Parathyroid adenoma (tissue), 2 donors: ENCODE results near the gene OLFML3.
"Not testable (repeated sequence)": the region's sequence is repeated elsewhere in the genome, so short reads cannot be mapped to it uniquely, and the experiment has no call there.

Experiments used
- H2AFZ ChIP-seq: fragments of 300-600 bp; sonication (generic); one replicate; pipeline ENCODE4 v1.7.0; 2017; ENCODE audit warnings: antibody characterized with exemption, mild to moderate bottlenecking
- H3K27ac ChIP-seq: fragments of 300-600 bp; sonication (generic); one replicate; pipeline ENCODE4 v1.7.0; 2017
- H3K27me3 ChIP-seq: fragments of 300-600 bp; sonication (generic); one replicate; pipeline ENCODE4 v1.7.0; 2017; ENCODE audit warnings: low read length; ENCODE audit not compliant: control insufficient read depth, insufficient read depth
- H3K36me3 ChIP-seq: fragments of 300-600 bp; sonication (generic); one replicate; pipeline ENCODE4 v1.7.0; 2017; ENCODE audit warnings: low read length; ENCODE audit not compliant: control insufficient read depth, insufficient read depth
- H3K4me1 ChIP-seq: fragments of 300-600 bp; sonication (generic); one replicate; pipeline ENCODE4 v1.7.0; 2017; ENCODE audit warnings: control low read depth
- H3K4me2 ChIP-seq: fragments of 300-600 bp; sonication (generic); one replicate; pipeline ENCODE4 v1.7.0; 2017; ENCODE audit warnings: low read length
- H3K4me3 ChIP-seq: fragments of 300-600 bp; sonication (generic); one replicate; pipeline ENCODE4 v1.7.0; 2017; ENCODE audit warnings: low read depth, low read length
- H3K79me2 ChIP-seq: fragments of 300-600 bp; sonication (generic); one replicate; pipeline ENCODE4 v1.7.0; 2017; ENCODE audit warnings: control low read depth
- H3K9ac ChIP-seq: fragments of 300-600 bp; sonication (generic); one replicate; pipeline ENCODE4 v1.7.0; 2017; ENCODE audit warnings: mild to moderate bottlenecking
- H3K9me3 ChIP-seq: fragments of 300-600 bp; sonication (generic); one replicate; pipeline ENCODE4 v1.7.0; 2017; ENCODE audit warnings: low read length; ENCODE audit not compliant: control insufficient read depth
- TF ChIP-seq, protein P1 (sequence below): fragments of 300-600 bp; sonication (generic); IDR thresholded peaks from one replicate; pipeline ENCODE4 v1.7.0; 2017; ENCODE audit warnings: antibody characterized with exemption, mild to moderate bottlenecking
- donor health status: primary hyperparathyroidism.

Gene OLFML3

GRCh38 chr1:114015075-114015474, 35.8 kb downstream of the OLFML3 start:
- H3K79me2 ChIP-seq: no peaks in the 10 kb centered on the region
- TF ChIP-seq, protein P1, sequence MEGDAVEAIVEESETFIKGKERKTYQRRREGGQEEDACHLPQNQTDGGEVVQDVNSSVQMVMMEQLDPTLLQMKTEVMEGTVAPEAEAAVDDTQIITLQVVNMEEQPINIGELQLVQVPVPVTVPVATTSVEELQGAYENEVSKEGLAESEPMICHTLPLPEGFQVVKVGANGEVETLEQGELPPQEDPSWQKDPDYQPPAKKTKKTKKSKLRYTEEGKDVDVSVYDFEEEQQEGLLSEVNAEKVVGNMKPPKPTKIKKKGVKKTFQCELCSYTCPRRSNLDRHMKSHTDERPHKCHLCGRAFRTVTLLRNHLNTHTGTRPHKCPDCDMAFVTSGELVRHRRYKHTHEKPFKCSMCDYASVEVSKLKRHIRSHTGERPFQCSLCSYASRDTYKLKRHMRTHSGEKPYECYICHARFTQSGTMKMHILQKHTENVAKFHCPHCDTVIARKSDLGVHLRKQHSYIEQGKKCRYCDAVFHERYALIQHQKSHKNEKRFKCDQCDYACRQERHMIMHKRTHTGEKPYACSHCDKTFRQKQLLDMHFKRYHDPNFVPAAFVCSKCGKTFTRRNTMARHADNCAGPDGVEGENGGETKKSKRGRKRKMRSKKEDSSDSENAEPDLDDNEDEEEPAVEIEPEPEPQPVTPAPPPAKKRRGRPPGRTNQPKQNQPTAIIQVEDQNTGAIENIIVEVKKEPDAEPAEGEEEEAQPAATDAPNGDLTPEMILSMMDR: no peak

DNA sequence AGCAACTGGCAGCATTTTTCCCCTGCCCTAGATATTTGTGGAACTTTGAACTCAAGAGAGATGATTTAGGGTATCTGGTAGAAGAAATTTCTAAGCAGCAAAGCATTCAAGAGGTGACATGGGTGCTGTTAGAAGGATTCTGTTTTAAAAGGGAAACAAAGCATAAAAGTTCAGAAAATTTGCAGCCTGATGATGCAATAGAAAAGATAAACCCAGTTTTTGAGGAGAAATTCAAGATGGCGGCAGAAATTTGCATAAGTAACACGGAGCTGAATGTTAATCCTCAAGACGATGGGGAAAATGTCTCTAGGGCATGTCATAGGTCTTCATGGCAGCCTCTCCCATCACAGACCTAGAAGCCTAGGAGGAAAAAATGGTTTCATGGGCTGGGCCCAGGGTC, 40.5 kb downstream of the OLFML3 start:
- H3K4me2 ChIP-seq: not testable (repeated sequence)

More at GRCh38 chr1:114015075-114015474, 35.8 kb downstream of the OLFML3 start:
- H3K27me3 ChIP-seq: no peaks in the 10 kb centered on the region
- H3K9me3 ChIP-seq: no peaks in the 10 kb centered on the region
- H3K4me1 ChIP-seq: no peaks in the 10 kb centered on the region
- no peak overlapping the region for H3K4me3 ChIP-seq
- no peak overlapping the region for H3K4me2 ChIP-seq
- H3K36me3 ChIP-seq: no peaks in the 10 kb centered on the region
- H3K9ac ChIP-seq: no peak overlapping the region
- H2AFZ ChIP-seq: no peak overlapping the region
- H3K27ac ChIP-seq: no peak overlapping the region

DNA sequence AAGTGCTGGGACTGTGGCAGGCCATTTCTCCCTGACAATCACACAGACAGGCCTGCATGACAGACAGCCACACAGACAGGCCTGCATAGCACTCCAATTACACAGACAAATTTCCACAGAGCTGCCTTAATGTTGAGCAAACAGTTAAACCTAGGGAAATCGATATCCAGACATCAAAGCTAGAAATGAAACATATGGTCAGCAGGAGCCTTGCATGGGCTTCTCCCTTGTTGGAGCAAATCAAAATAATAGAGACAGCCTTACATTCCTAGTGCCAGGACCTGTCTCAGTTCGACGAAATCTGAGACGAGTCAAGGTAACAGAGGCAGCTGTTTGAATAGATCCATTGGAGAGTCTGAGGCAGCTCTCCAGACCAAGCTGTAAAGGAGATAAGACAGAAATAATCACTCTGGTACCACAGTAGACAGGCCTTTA, 42.4 kb downstream of the OLFML3 start:
- Histone ChIP-seq H3K4me2 (no peak overlapping the region), H3K27me3 (no peaks in the 10 kb centered on the region), H3K27ac (no peak overlapping the region), H3K36me3 (no peaks in the 10 kb centered on the region), H2AFZ (no peak overlapping the region), H3K4me3 (no peak overlapping the region), H3K79me2 (no peaks in the 10 kb centered on the region), H3K9me3 (no peaks in the 10 kb centered on the region), H3K4me1 (no peaks in the 10 kb centered on the region), H3K9ac (no peak overlapping the region)
- TF ChIP-seq, protein P1: no peak

More for the DNA sequence above, 40.5 kb downstream of the OLFML3 start:
- H3K4me3 ChIP-seq, H3K36me3 ChIP-seq, H3K4me1 ChIP-seq, H3K9ac ChIP-seq, H2AFZ ChIP-seq, H3K27ac ChIP-seq, H3K9me3 ChIP-seq, H3K79me2 ChIP-seq, H3K27me3 ChIP-seq: not testable (repeated sequence)

DNA sequence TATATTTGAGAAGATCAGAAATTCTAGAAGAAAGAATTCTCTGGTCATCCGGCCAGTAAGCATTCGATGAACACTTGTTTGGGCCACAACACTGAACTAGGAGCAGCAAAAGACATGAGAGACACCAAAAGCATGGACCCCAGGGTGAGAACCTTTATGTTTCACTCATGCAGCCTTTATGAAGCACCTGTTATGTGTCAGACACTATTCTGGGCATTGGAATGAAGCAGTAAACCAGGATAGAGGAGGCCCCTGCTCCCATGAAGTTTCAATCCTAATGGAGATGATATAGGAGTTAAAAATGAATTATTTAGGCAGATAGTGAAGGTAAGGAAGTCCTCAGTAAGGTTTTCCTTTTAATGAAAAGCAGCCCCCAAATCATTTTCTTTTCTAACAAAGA, 43.6 kb downstream of the OLFML3 start:
- Histone ChIP-seq H3K79me2 (no peaks in the 10 kb centered on the region), H3K27me3 (no peaks in the 10 kb centered on the region), H3K9me3 (no peaks in the 10 kb centered on the region), H3K4me1 (no peaks in the 10 kb centered on the region), H3K36me3 (no peaks in the 10 kb centered on the region), H3K4me2 (no peak overlapping the region), H3K27ac (no peak overlapping the region), H3K4me3 (no peak overlapping the region), H3K9ac (no peak overlapping the region), H2AFZ (no peak overlapping the region)
- TF ChIP-seq, protein P1: no peak

GRCh38 chr1:114023377-114023776, 44.1 kb downstream of the OLFML3 start:
- Histone ChIP-seq H3K79me2 (no peaks in the 10 kb centered on the region), H3K27ac (no peak overlapping the region), H3K4me3 (no peak overlapping the region), H3K9ac (no peak overlapping the region), H3K27me3 (no peaks in the 10 kb centered on the region), H3K4me2 (no peak overlapping the region), H2AFZ (no peak overlapping the region), H3K9me3 (no peaks in the 10 kb centered on the region), H3K4me1 (no peaks in the 10 kb centered on the region), H3K36me3 (no peaks in the 10 kb centered on the region)
- TF ChIP-seq, protein P1: no peak
